ENCODE data around the gene CFAP410. TPM values are rescaled to one million over a fixed set of nuclear protein-coding genes. Genes with fewer than 3 reads are reported as not detected.

The CFAP410 gene
- total RNA-seq, 1 donor from 2014 or later: 24.3 TPM

GRCh38 chr21:44359396-44359795 is 20.2 kb upstream of the CFAP410 start:
- intact Hi-C loops (cut with DNase I): no loop called here
- H3K27me3 ChIP-seq: no peaks in the 10 kb centered on the region
- H3K36me3 ChIP-seq: no peaks in the 10 kb centered on the region
- no peak overlapping the region for H3K27ac ChIP-seq
- H3K9me3 ChIP-seq: no peaks in the 10 kb centered on the region
- no peaks in the 10 kb centered on the region for H3K4me1 ChIP-seq
- no peak for DNase-seq (ENCODE audit: extremely low spot score in 2 of 2)
- H3K4me3 ChIP-seq: no peak overlapping the region
- TF ChIP-seq POLR2AphosphoS5 (IDR thresholded peaks at IDR 0.05; ENCODE audit: insufficient read depth in 1 of 2, low read depth in 1 of 2) (no peak), POLR2A (IDR thresholded peaks at IDR 0.05) (no peak), CTCF (IDR thresholded peaks at IDR 0.05) (no peak)

- H3K27me3 ChIP-seq: no peaks in the 10 kb centered on the region
- no peaks in the 10 kb centered on the region for H3K36me3 ChIP-seq
- H3K27ac ChIP-seq: no peak overlapping the region
- H3K4me1 ChIP-seq: no peaks in the 10 kb centered on the region
- TF ChIP-seq CTCF (IDR thresholded peaks at IDR 0.05) (no peak), POLR2A (IDR thresholded peaks at IDR 0.05) (no peak), POLR2AphosphoS5 (IDR thresholded peaks at IDR 0.05; ENCODE audit: insufficient read depth in 1 of 2, low read depth in 1 of 2) (no peak)
- DNase-seq (ENCODE audit: extremely low spot score in 2 of 2): no peak
- no peaks in the 10 kb centered on the region for H3K9me3 ChIP-seq
- intact Hi-C loops (cut with DNase I): no loop called here
- no peak overlapping the region for H3K4me3 ChIP-seq
Measured at GRCh38 chr21:44357064-44357837, 18.1 kb upstream of the CFAP410 start.

- no peaks in the 10 kb centered on the region for H3K36me3 ChIP-seq
- H3K9me3 ChIP-seq: no peaks in the 10 kb centered on the region
- no peak for DNase-seq (ENCODE audit: extremely low spot score in 2 of 2)
- intact Hi-C loops (cut with DNase I): no loop called here
- H3K27me3 ChIP-seq: no peaks in the 10 kb centered on the region
- TF ChIP-seq CTCF (IDR thresholded peaks at IDR 0.05): no peak
- no peak for TF ChIP-seq POLR2AphosphoS5 (IDR thresholded peaks at IDR 0.05; ENCODE audit: insufficient read depth in 1 of 2, low read depth in 1 of 2)
- no peak for TF ChIP-seq POLR2A (IDR thresholded peaks at IDR 0.05)
- no peaks in the 10 kb centered on the region for H3K4me1 ChIP-seq
- no peak overlapping the region for H3K4me3 ChIP-seq
- no peak overlapping the region for H3K27ac ChIP-seq
Measured at GRCh38 chr21:44356636-44357035, 17.4 kb upstream of the CFAP410 start.

- intact Hi-C loops (cut with DNase I): no loop called here
- Histone ChIP-seq H3K9me3 (no peaks in the 10 kb centered on the region), H3K4me3 (no peak overlapping the region), H3K4me1 (peaks cover under 1% of the 10 kb centered on the region), H3K36me3 (no peaks in the 10 kb centered on the region), H3K27me3 (no peaks in the 10 kb centered on the region), H3K27ac (no peak overlapping the region)
- no peak for DNase-seq (ENCODE audit: extremely low spot score in 2 of 2)
- TF ChIP-seq CTCF (IDR thresholded peaks at IDR 0.05) (no peak), POLR2A (IDR thresholded peaks at IDR 0.05) (no peak), POLR2AphosphoS5 (IDR thresholded peaks at IDR 0.05; ENCODE audit: insufficient read depth in 1 of 2, low read depth in 1 of 2) (no peak)
Measured at GRCh38 chr21:44356160-44356559, 17.0 kb upstream of the CFAP410 start.

Measured in vagina (tissue), 2 donors.